GM12878 (cell line): ENCODE measurements around the gene SCD5. TPM values are rescaled to one million over a fixed set of nuclear protein-coding genes. Genes with fewer than 3 reads are reported as not detected.

Experiments
- ATAC-seq: fragments of 200-7000 bp; cut with Tn5 transposase; 3 replicates; pipeline ENCODE4 v1.9.1; 2020; ENCODE audit warnings: mild to moderate bottlenecking, moderate library complexity
- BruUV-seq: library from RNA; stranded (reverse); fragments of 400-500 nt; replicated peaks from 2 replicates; lab custom pipeline; 2021; lab: Mats Ljungman, UMichigan
- CTCF ChIA-PET: fragments of 300-600 bp; sonication (Branson Sonifier 250); formaldehyde crosslinking; extraction: SDS; loops from one replicate; lab custom pipeline; 2021; ENCODE audit warnings: inconsistent platforms; lab: Yijun Ruan, JAX
- POLR2A ChIA-PET: fragments of 350-600 bp; formaldehyde crosslinking; extraction: SDS; loops from one replicate; lab custom pipeline; 2021; ENCODE audit warnings: inconsistent platforms; lab: Charles Lee
- RAD21 ChIA-PET: fragments of 300-600 bp; sonication (Branson Sonifier 250); formaldehyde crosslinking; loops from one replicate; lab custom pipeline; 2023; ENCODE audit warnings: antibody characterized with exemption; ENCODE audit not compliant: unreplicated experiment; lab: Charles Lee
- SMC1A ChIA-PET: fragments of 300-600 bp; sonication (Branson Sonifier 250); formaldehyde crosslinking; loops from one replicate; lab custom pipeline; 2023; ENCODE audit not compliant: unreplicated experiment, uncharacterized antibody; lab: Charles Lee
- DNase-seq: peaks from one replicate; pipeline ENCODE4 v3.0.0-alpha.2; 2011; ENCODE audit warnings: low read depth, low spot score
- FAIRE-seq: peaks from 3 replicates; lab custom pipeline; 2011; peaks lifted over from hg19 to GRCh38; lab: Jason Lieb, UNC
- H2AFZ ChIP-seq: 2 replicates; pipeline ENCODE4 v1.6.0; 2011; ENCODE audit warnings: low read depth, low read length, control low read depth; ENCODE audit not compliant: control insufficient read depth
- H3K27ac ChIP-seq: 2 replicates; pipeline ENCODE4 v1.5.1; 2011; ENCODE audit warnings: control low read depth; ENCODE audit not compliant: control insufficient read depth, insufficient read depth
- H3K27me3 ChIP-seq, 2 experiments: replicated peaks in 1 of 2; 2 replicates each; pipeline versions ENCODE4 v1.6.0 to v1.6.1; 2011; ENCODE audit warnings: low read length in 1 of 2; ENCODE audit not compliant: control insufficient read depth in 2 of 2, insufficient read depth in 2 of 2
- H3K36me3 ChIP-seq, 2 experiments: 2 replicates each; pipeline ENCODE4 v1.5.1; 2011; ENCODE audit warnings: low read length in 1 of 2; ENCODE audit not compliant: control insufficient read depth in 2 of 2, insufficient read depth in 2 of 2
- H3K4me1 ChIP-seq: 2 replicates; pipeline ENCODE4 v1.6.1; 2011; ENCODE audit warnings: mild to moderate bottlenecking, low read length, moderate library complexity, mixed read lengths; ENCODE audit not compliant: control insufficient read depth, insufficient read depth
- H3K4me2 ChIP-seq: 2 replicates; pipeline ENCODE4 v1.6.0; 2011; ENCODE audit warnings: control low read depth; ENCODE audit not compliant: control insufficient read depth, insufficient read depth
- H3K4me3 ChIP-seq: fragments of 200-600 bp; sonication (generic); 2 replicates; pipeline ENCODE4 v1.5.1; 2016
- H3K79me2 ChIP-seq: 2 replicates; pipeline ENCODE4 v1.6.0; 2011; ENCODE audit warnings: low read length; ENCODE audit not compliant: control insufficient read depth, insufficient read depth
- H3K9ac ChIP-seq: 2 replicates; pipeline ENCODE4 v1.8.0; 2011; ENCODE audit warnings: low read length, control low read depth, mixed read lengths; ENCODE audit not compliant: control insufficient read depth, insufficient read depth
- H3K9me3 ChIP-seq: replicated peaks from 3 replicates; pipeline ENCODE4 v1.5.1; 2011; ENCODE audit warnings: mild to moderate bottlenecking, low read length; ENCODE audit not compliant: control insufficient read depth, insufficient read depth
- H4K20me1 ChIP-seq: 2 replicates; pipeline ENCODE4 v1.6.0; 2011; ENCODE audit not compliant: control insufficient read depth, insufficient read depth
- CEBPB ChIP-seq, 2 experiments: fragments of 150-350 bp in 1 of 2; IDR thresholded peaks; 2 replicates each; pipeline ENCODE4 v1.6.1; 2012 to 2014; ENCODE audit warnings: low read depth in 2 of 2, low read length in 2 of 2, borderline replicate concordance in 1 of 2, inconsistent platforms in 1 of 2
- CHD1 ChIP-seq: IDR thresholded peaks from 2 replicates; pipeline ENCODE4 v1.6.1; 2012; ENCODE audit warnings: low read depth, low read length, improper control_type of control experiment
- EGR1 ChIP-seq, 2 experiments: IDR thresholded peaks; 1 replicate in 1 of 2; 2 replicates in 1 of 2; pipeline ENCODE4 v1.6.1; 2011 to 2012; ENCODE audit warnings: low read depth in 2 of 2, low read length in 2 of 2, borderline replicate concordance in 1 of 2, mild to moderate bottlenecking in 1 of 2, moderate library complexity in 1 of 2
- HDAC6 ChIP-seq: fragments of 200-600 bp; sonication (generic); IDR thresholded peaks from one replicate; pipeline ENCODE4 v1.8.0; 2017; ENCODE audit warnings: antibody characterized with exemption; ENCODE audit not compliant: unreplicated experiment
- IRF4 ChIP-seq: IDR thresholded peaks from 2 replicates; pipeline ENCODE4 v1.6.1; 2011; ENCODE audit warnings: low read depth, low read length
- MEF2A ChIP-seq: IDR thresholded peaks from 2 replicates; pipeline ENCODE4 v1.6.1; 2011; ENCODE audit warnings: low read depth, mild to moderate bottlenecking, low read length, moderate library complexity; ENCODE audit not compliant: insufficient read depth
- MXI1 ChIP-seq: fragments of 150-350 bp; IDR thresholded peaks from 2 replicates; pipeline ENCODE4 v1.6.1; 2011; ENCODE audit warnings: low read depth, mild to moderate bottlenecking, inconsistent platforms, low read length, improper control_type of control experiment
- PAX8 ChIP-seq: fragments of 450-650 bp; IDR thresholded peaks from 2 replicates; pipeline ENCODE4 v1.6.1; 2017; ENCODE audit warnings: mild to moderate bottlenecking, moderate library complexity
- POLR2AphosphoS2 ChIP-seq: IDR thresholded peaks from 2 replicates; pipeline ENCODE4 v1.6.1; 2011; ENCODE audit warnings: low read depth, mild to moderate bottlenecking, low read length, improper control_type of control experiment, moderate library complexity
- TAF1 ChIP-seq: IDR thresholded peaks from 2 replicates; pipeline ENCODE4 v1.6.1; 2011; ENCODE audit warnings: mild to moderate bottlenecking, low read depth, low read length, borderline replicate concordance
- WGBS: methylation state at CpG from one replicate; pipeline ENCODE4 v1.1.6; 2016; ENCODE audit warnings: low lambda C conversion rate; ENCODE audit not compliant: insufficient replicate concordance, insufficient coverage; ENCODE audit errors: missing lambda C conversion rate; 5-methylcytosine and 5-hydroxymethylcytosine counted together
- in situ Hi-C: fragments of 300-500 bp; cut with MboI; formaldehyde crosslinking; loops from 9 replicates; pipeline ENCODE4 v1.14.3; 2018; ENCODE audit warnings: mixed read lengths
- intact Hi-C: fragments of 100-400 bp; cut with micrococcal nuclease; formaldehyde crosslinking; loops from one replicate; pipeline ENCODE4 v1.14.2; 2022; ENCODE audit not compliant: unreplicated experiment
- polyA plus RNA-seq, 11 experiments: library from polyadenylated mRNA; depleted of rRNA in 4 of 11; unstranded in 6 of 11; stranded (reverse) in 5 of 11; fragments of >200 nt; fragmentation: Nextera tagmentation in 4 of 11; fragmentation: Illumina TruSeq in 1 of 11; extraction: Ambion mirVana in 4 of 11; extraction: Trizol in 1 of 11; gene quantifications; 1 replicate in 1 of 11; 2 replicates in 10 of 11; pipeline versions ENCODE4 v1.2.1 to v1.2.3, GENCODE V29; 2011 to 2016; ENCODE audit warnings: inconsistent platforms in 2 of 11, missing spikeins in 2 of 11, low read depth in 1 of 11
- total RNA-seq, 4 experiments: library from RNA; depleted of rRNA in 3 of 4; stranded (reverse); fragments of >200 nt in 3 of 4; fragmentation: Illumina TruSeq in 1 of 4; extraction: Trizol in 1 of 4; gene quantifications; 2 replicates each; pipeline versions ENCODE4 v1.2.1 to v1.2.3, GENCODE V29; 2013 to 2021
- TF ChIP-seq, protein P1 (sequence below): fragments of 450-650 bp; IDR thresholded peaks from 2 replicates; pipeline ENCODE4 v1.6.1; 2017; ENCODE audit warnings: mild to moderate bottlenecking, moderate library complexity
- TF ChIP-seq, protein P2 (sequence below): fragments of 150-350 bp; IDR thresholded peaks from 2 replicates; pipeline ENCODE4 v1.6.1; 2014; ENCODE audit warnings: mild to moderate bottlenecking, low read depth, low read length
- TF ChIP-seq, protein P3 (sequence below): fragments of 450-650 bp; IDR thresholded peaks from 2 replicates; pipeline ENCODE4 v1.6.1; 2017; ENCODE audit warnings: mild to moderate bottlenecking

The SCD5 gene
- total and polyA plus RNA-seq, 10 of the 15 experiments (the other 5 are each of a cell fraction or from before 2014, with no cell fraction given) = 2.4 to 15.0 (median 4.2) TPM

DNA sequence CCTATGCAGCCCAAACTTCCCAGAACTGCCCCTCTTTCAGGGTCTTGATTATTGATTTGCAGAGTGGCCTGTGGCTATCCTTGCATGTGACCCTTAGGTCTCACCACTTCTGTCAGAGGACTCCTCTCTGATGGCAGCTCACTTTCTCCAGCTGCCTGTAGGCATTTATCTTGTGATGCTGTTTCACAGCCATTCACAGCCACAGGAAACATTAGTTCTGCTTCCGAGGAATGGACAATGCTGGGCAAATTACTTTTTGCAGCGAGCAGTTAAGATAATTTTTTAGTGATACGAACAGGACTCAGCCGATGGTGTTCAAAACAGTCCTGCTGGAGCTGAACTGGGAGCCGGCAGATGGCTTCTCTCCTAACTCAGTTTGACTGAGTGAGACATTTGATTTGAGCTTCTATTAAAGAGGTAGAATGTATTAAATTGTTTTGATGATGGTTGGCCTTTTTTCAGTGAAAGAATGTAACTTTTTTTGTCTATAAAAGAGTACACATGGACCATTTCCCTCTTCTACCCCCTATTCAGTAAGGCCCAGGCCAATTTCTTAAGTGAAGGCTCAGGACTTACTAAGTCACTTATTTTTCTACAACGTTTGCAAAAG lies 178.4 kb downstream of the SCD5 start:
- no peak overlapping the region for H3K4me3 ChIP-seq
- ChIA-PET RAD21 (no interaction called here), SMC1A (no interaction called here), CTCF (no interaction called here), POLR2A (no interaction called here)
- 38% methylated on average over 6 of the region's 6 CpGs for WGBS
- H3K9me3 ChIP-seq = no peaks in the 10 kb centered on the region
- H3K27ac ChIP-seq = no peak overlapping the region
- H4K20me1 ChIP-seq = no peaks in the 10 kb centered on the region
- in situ Hi-C loops (no loop called here), intact Hi-C loops (no loop called here)
- no peak for DNase-seq
- H2AFZ ChIP-seq = no peak overlapping the region
- H3K36me3 ChIP-seq = no peaks in the 10 kb centered on the region
- no peaks in the 10 kb centered on the region for H3K4me1 ChIP-seq
- no peak for ATAC-seq
- H3K79me2 ChIP-seq = no peaks in the 10 kb centered on the region
- 0 out of 4 replicates have a peak, but pooled peaks cover 0 to 2% of the 10 kb centered on the region in 2 experiments for H3K27me3 ChIP-seq
- no TSS peak for BruUV-seq
- no peak for FAIRE-seq
- no peak overlapping the region for H3K4me2 ChIP-seq
- TF ChIP-seq HDAC6 (no peak), IRF4 (no peak), MEF2A (no peak), EGR1 (IDR thresholded peaks at IDR 0.05; ENCODE audit: borderline replicate concordance in 1 of 2, low read depth in 2 of 2, low read length in 2 of 2) (no peak), MXI1 (no peak), TAF1 (no peak), PAX8 (no peak), POLR2AphosphoS2 (no peak), CEBPB (IDR thresholded peaks at IDR 0.05; ENCODE audit: borderline replicate concordance in 1 of 2, low read depth in 2 of 2, low read length in 2 of 2) (no peak), CHD1 (no peak)
- TF ChIP-seq, protein P1, sequence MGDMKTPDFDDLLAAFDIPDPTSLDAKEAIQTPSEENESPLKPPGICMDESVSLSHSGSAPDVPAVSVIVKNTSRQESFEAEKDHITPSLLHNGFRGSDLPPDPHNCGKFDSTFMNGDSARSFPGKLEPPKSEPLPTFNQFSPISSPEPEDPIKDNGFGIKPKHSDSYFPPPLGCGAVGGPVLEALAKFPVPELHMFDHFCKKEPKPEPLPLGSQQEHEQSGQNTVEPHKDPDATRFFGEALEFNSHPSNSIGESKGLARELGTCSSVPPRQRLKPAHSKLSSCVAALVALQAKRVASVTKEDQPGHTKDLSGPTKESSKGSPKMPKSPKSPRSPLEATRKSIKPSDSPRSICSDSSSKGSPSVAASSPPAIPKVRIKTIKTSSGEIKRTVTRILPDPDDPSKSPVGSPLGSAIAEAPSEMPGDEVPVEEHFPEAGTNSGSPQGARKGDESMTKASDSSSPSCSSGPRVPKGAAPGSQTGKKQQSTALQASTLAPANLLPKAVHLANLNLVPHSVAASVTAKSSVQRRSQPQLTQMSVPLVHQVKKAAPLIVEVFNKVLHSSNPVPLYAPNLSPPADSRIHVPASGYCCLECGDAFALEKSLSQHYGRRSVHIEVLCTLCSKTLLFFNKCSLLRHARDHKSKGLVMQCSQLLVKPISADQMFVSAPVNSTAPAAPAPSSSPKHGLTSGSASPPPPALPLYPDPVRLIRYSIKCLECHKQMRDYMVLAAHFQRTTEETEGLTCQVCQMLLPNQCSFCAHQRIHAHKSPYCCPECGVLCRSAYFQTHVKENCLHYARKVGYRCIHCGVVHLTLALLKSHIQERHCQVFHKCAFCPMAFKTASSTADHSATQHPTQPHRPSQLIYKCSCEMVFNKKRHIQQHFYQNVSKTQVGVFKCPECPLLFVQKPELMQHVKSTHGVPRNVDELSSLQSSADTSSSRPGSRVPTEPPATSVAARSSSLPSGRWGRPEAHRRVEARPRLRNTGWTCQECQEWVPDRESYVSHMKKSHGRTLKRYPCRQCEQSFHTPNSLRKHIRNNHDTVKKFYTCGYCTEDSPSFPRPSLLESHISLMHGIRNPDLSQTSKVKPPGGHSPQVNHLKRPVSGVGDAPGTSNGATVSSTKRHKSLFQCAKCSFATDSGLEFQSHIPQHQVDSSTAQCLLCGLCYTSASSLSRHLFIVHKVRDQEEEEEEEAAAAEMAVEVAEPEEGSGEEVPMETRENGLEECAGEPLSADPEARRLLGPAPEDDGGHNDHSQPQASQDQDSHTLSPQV = no peak
- TF ChIP-seq, protein P2, sequence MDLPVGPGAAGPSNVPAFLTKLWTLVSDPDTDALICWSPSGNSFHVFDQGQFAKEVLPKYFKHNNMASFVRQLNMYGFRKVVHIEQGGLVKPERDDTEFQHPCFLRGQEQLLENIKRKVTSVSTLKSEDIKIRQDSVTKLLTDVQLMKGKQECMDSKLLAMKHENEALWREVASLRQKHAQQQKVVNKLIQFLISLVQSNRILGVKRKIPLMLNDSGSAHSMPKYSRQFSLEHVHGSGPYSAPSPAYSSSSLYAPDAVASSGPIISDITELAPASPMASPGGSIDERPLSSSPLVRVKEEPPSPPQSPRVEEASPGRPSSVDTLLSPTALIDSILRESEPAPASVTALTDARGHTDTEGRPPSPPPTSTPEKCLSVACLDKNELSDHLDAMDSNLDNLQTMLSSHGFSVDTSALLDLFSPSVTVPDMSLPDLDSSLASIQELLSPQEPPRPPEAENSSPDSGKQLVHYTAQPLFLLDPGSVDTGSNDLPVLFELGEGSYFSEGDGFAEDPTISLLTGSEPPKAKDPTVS = no peak
- TF ChIP-seq, protein P3, sequence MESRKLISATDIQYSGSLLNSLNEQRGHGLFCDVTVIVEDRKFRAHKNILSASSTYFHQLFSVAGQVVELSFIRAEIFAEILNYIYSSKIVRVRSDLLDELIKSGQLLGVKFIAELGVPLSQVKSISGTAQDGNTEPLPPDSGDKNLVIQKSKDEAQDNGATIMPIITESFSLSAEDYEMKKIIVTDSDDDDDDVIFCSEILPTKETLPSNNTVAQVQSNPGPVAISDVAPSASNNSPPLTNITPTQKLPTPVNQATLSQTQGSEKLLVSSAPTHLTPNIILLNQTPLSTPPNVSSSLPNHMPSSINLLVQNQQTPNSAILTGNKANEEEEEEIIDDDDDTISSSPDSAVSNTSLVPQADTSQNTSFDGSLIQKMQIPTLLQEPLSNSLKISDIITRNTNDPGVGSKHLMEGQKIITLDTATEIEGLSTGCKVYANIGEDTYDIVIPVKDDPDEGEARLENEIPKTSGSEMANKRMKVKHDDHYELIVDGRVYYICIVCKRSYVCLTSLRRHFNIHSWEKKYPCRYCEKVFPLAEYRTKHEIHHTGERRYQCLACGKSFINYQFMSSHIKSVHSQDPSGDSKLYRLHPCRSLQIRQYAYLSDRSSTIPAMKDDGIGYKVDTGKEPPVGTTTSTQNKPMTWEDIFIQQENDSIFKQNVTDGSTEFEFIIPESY = no peak
- H3K9ac ChIP-seq = no peak overlapping the region
